DMS53 treated with DMSO at 0.1 percent for 48 hours (cell line): ENCODE data around the gene ESR1.
"Not testable (repeated sequence)": the region's sequence is repeated elsewhere in the genome, so short reads cannot be mapped to it uniquely, and the experiment has no call there.

Experiments
- DNase-seq: peaks from one replicate; lab custom pipeline; 2025; ENCODE audit not compliant: unreplicated experiment; lab: John Stamatoyannopoulos, UW

ESR1 gene

DNA sequence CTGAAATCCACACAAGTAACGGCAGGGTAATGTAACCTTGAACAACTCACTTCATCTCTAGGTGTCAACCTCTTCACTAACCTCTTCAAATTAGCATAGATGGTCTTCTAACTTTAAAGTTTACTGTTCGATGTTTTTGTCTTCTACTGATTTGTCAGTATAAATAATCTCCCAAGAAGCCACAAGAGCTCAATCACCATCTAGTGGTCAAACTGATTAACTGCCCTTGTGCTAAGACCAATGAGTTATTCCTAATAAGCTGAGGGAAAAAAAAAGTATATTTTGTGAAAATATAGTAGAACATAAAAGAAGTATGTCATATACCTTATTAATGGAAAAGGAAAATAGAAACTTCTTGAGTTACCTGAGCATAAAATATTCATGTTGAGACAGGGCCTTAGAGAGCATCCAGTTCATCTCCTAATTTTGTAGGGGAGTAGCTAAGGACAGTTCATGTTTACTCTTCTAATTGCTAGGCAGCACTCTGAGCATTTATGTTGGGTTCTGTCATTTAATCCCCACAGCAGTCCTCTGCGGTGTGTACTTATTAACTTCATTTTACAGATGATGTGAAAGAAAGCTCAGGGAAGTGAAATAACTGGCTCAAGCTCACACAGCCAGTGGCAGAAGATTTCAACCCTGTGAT lies 317.1 kb downstream of the ESR1 start:
- peak; percentile 40 for DNase-seq

DNA sequence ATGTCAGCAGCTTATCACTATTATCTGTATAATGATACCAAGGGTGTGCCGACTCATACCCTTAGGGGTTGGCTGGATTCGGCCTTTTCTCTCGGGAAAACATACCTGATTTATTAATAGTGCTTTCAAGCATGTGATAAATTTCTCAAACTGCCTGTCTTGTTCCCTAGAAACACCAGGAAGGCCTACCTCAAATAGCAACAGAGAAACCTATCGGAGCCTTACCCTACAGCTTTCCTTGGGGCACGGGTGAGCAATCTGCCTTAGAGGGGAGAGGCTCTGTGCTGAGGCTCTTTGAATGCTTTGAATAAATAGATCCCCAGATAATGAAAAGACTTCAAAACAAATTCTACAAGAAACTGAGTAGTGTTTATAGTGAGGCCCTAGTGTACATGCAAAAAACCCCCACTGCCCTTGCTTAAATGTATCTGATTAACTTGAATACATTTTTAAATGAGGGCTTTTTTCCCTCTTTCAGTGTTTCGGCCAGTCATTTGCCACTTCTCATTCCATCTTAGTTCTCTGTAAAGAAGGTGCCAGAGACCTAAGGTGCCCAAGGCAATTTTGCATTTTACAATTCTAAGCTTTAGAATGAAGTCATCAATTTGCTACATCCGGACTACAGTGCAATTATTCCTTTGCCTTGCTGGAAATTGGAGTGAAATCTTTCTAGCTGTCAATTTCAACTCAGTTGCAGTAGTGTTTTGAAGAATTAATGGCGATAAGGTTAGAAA lies 320.1 kb downstream of the ESR1 start:
- DNase-seq = no peak

- no peak for DNase-seq
Measured at GRCh38 chr6:152129691-152130151, 322.2 kb downstream of the ESR1 start.

- no peak for DNase-seq
Measured at GRCh38 chr6:152130441-152130840, 323.0 kb downstream of the ESR1 start.

- peak; percentile 94 for DNase-seq
Measured at GRCh38 chr6:152135755-152136448, 328.4 kb downstream of the ESR1 start.

- DNase-seq = peak; percentile 89
Measured at GRCh38 chr6:152136449-152136825, 329.0 kb downstream of the ESR1 start.

- DNase-seq = not testable (repeated sequence)
Measured at GRCh38 chr6:152138344-152138743, 330.9 kb downstream of the ESR1 start.

GRCh38 chr6:152142105-152142504 lies 334.6 kb downstream of the ESR1 start:
- no peak for DNase-seq

DNA sequence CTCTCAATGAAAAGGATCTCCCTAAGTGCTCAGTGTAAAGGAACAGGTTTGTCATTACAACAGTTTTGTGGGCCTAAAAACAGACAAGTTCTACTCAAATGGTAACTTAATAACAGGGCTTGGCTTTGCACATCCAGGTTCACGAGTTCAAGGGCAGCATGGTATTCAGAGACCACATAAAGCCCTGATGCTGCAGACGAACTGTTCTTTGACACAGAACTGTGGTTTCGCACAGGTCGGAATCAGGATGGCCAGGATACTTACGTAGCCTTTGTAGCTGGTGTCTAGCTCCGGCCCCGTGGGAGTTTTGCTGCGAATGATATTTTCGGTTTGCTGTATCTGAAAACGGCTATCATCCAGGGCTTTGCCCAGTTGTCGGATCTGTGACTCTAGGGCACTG lies 335.9 kb downstream of the ESR1 start:
- DNase-seq = no peak

GRCh38 chr6:152146385-152146784 lies 338.9 kb downstream of the ESR1 start:
- DNase-seq = no peak

- no peak for DNase-seq
Measured at GRCh38 chr6:152147269-152147668, 339.8 kb downstream of the ESR1 start.

- DNase-seq = no peak
Measured at GRCh38 chr6:152148412-152148811, 340.9 kb downstream of the ESR1 start.

- no peak for DNase-seq
Measured at GRCh38 chr6:152150196-152150595, 342.7 kb downstream of the ESR1 start.

DNA sequence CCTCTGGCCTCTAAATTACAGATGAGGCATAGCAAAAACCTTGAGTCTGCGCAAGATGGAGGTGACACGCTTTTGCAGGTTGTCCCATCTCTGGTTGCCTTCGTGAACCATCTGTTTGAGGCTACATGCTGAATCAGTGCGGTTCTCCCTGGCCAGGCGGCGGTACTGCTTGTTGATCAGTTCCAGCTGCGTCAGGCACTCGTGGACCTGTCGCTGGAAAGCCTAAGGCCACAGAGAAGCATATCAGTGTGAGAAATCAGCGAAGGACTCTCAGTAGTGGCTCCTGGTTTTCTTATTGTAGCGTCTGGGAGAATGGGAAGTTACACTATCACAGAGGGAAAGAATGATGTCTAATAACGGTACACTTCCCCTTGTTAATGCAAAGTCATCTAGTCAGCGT lies 344.4 kb downstream of the ESR1 start:
- DNase-seq = no peak

DNA sequence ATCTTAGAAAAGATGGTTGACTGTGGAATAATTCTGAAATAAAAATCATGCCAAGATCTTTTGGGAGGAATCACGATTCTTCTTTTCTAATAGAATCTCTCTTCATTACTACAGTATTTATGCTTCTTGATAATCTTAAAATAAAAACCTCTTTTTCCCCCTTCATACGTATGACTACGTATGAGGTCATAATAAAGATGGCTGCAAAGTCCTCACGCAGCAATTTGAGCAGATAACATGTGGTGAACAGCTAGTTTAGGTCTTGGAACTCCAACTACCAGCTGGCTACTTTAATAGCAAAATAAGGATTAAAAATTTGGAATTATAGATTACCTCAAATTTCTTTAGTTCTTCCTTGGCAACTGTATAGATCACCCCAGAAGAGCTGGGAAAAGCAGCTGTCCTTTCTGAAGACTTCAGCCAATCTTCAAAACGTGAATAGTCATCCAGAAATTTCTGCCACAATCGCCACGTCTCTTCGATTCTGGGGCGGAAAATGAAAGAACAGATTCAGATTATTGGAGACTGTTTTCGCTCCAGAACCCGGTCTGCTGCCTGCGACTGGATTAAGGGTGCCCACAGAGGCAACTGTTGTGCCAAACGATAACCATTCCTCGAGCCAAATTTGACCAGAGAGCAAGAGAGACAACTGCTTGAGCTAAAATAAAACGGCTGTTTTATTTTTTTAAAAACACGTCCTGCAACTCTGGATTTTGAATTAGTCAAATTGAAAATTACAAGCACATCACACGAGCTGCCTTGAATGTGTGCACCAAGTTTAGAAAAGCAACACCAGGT lies 347.3 kb downstream of the ESR1 start:
- DNase-seq = no peak

GRCh38 chr6:152155792-152156191 lies 348.3 kb downstream of the ESR1 start:
- DNase-seq = no peak

- no peak for DNase-seq
Measured at GRCh38 chr6:152160346-152160745, 352.9 kb downstream of the ESR1 start.

GRCh38 chr6:152161501-152161900 lies 354.0 kb downstream of the ESR1 start:
- DNase-seq = peak; percentile 5

- DNase-seq = no peak
Measured at GRCh38 chr6:152164957-152165356, 357.5 kb downstream of the ESR1 start.

- DNase-seq = no peak
Measured at GRCh38 chr6:152166497-152166896, 359.0 kb downstream of the ESR1 start.

DNA sequence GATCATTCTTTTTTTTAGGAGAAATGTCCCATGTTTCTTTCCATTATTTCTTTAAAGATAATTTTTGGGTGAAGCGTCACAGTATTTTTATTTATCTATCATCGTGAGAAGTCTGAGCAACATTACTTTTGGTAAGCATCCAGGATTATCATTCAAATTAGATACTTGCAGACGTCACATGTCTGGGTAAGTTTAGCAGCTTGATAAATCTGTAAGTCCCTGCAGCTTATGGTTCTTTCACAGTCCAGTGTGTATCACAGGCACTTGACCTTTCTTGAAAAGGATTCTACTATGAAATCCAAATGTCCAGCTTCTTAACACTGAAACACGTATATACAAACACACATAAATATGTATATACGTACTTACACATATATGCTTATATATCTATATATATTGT lies 359.4 kb downstream of the ESR1 start:
- DNase-seq = no peak
